ENCODE data around the gene MAP3K19.

MAP3K19 gene

GRCh38 chr2:134926231-134926931 lies 120.9 kb downstream of the MAP3K19 start:
- DNase-seq (ENCODE audit: low spot score) = no peak

- no peak for DNase-seq (ENCODE audit: low spot score)
Measured at GRCh38 chr2:134924912-134925311, 122.3 kb downstream of the MAP3K19 start.

DNA sequence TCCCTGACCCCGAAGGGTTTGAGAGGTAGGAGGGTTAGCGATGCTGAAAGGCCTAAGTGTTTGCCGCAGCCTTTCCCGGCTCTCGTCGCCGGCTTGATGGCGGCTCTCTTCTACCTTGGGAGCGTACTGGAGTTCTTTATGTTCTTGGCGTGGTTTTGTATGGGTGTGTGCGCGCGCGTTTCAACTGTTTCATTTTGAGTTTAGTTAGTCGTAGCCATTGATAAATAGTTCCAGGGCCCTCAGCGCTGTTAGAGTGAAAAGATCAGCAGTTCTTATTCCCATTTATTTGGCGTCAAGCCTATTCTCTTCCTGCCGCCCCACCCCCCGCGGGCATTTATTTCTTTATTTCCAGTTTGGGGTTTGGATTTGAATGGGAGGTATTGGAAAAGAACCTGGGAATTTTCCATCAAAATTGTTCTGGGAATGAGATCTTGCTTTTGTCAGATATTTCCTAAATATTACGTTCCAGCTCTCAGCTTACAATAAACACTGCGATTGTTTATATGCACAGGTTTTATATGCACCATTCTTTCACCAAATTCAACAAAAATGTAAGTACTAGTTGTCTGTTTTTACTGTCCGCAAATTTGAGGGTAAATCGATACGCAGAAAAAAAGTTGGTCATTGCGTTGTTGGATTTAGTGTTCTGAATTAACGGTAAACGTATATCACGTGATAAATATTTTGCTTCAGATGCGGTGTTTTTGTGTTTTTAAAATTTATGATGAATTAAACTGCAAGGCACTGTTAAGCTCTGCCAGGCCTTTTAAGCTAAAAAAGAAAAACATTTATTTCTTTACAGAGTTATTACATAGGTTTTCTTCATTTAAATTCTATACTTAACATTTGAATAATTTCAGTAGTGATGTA lies 127.7 kb downstream of the MAP3K19 start:
- DNase-seq (ENCODE audit: low spot score) = no peak

- DNase-seq (ENCODE audit: low spot score) = peak; percentile 93
Measured at GRCh38 chr2:134918526-134919340, 128.5 kb downstream of the MAP3K19 start, which contains the start of gene CCNT2. Gene CCNT2 (plus strand): TSS chr2:134918822. CDS start chr2:134918855, 33 bp downstream.

- DNase-seq (ENCODE audit: low spot score) = no peak
Measured at GRCh38 chr2:134917888-134918525, 129.2 kb downstream of the MAP3K19 start.

DNA sequence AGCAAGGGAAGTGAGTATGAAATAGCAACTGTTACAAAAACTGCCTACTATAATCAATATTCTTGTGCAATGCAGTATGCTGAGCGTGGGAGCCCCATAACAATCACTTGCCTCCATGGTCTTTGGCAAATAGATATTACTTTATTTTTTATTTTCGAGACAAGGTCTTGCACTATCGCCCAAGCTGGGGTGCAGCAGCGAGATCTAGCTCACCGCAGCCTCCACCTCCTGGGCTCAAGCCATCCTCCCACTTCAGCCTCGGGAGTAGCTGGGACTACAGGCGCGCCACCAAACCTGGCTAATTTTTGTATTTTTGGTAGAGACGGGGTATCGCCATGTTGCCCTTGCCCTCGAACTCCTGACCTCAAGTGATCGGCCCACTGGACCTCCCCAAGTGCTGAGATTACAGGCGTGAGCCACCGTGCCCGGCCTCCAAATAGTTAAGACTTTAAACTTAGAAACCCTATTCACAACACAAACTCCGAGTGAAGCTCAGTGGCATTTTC lies 129.8 kb downstream of the MAP3K19 start:
- no peak for DNase-seq (ENCODE audit: low spot score)

Measured in HuH-7 (cell line).